ENCODE measurements around the gene ADAM21.
"Not testable (repeated sequence)": the region's sequence is repeated elsewhere in the genome, so short reads cannot be mapped to it uniquely, and the experiment has no call there.

ADAM21 gene

DNA sequence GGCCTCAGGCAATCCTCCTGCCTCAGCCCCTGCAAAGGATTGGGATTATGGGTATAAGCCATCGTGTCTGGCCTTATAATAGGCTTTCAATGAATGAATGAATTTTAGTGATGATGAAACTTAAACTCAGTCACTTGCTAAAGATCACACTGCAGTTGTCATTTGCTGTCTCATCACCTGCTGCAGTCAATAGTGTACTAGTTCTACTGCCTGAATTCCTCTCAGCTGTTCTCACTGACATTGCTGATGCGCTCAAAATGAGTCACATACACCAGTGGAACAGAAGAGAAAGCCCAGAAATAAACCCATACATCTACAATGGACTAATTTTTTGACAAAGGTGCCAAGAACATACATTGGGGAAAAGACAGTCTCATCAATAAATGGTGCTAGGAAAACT is 29.4 kb upstream of the ADAM21 start:
- DNase-seq (ENCODE audit: low read depth) = no peak
- TF ChIP-seq, protein P1, sequence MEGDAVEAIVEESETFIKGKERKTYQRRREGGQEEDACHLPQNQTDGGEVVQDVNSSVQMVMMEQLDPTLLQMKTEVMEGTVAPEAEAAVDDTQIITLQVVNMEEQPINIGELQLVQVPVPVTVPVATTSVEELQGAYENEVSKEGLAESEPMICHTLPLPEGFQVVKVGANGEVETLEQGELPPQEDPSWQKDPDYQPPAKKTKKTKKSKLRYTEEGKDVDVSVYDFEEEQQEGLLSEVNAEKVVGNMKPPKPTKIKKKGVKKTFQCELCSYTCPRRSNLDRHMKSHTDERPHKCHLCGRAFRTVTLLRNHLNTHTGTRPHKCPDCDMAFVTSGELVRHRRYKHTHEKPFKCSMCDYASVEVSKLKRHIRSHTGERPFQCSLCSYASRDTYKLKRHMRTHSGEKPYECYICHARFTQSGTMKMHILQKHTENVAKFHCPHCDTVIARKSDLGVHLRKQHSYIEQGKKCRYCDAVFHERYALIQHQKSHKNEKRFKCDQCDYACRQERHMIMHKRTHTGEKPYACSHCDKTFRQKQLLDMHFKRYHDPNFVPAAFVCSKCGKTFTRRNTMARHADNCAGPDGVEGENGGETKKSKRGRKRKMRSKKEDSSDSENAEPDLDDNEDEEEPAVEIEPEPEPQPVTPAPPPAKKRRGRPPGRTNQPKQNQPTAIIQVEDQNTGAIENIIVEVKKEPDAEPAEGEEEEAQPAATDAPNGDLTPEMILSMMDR (conservative IDR thresholded peaks at IDR 0.05; ENCODE audit: low read length) = no peak
- H3K4me3 ChIP-seq (ENCODE audit: low read length) = no peak overlapping the region

- no peak for DNase-seq (ENCODE audit: low read depth)
- no peak overlapping the region for H3K4me3 ChIP-seq (ENCODE audit: low read length)
- TF ChIP-seq, protein P1 (conservative IDR thresholded peaks at IDR 0.05; ENCODE audit: low read length) = no peak
Observed at GRCh38 chr14:70425354-70425753, 26.6 kb upstream of the ADAM21 start.

GRCh38 chr14:70426555-70426954 is 25.4 kb upstream of the ADAM21 start:
- DNase-seq (ENCODE audit: low read depth); H3K4me3 ChIP-seq (ENCODE audit: low read length): not testable (repeated sequence)

- no peak for DNase-seq (ENCODE audit: low read depth)
- TF ChIP-seq, protein P1 (conservative IDR thresholded peaks at IDR 0.05; ENCODE audit: low read length) = no peak
- H3K4me3 ChIP-seq (ENCODE audit: low read length) = no peak overlapping the region
Observed at GRCh38 chr14:70436867-70437266, 15.1 kb upstream of the ADAM21 start.

GRCh38 chr14:70441641-70442040 is 10.3 kb upstream of the ADAM21 start:
- TF ChIP-seq, protein P1 (conservative IDR thresholded peaks at IDR 0.05; ENCODE audit: low read length) = no peak
- DNase-seq (ENCODE audit: low read depth) = no peak
- H3K4me3 ChIP-seq (ENCODE audit: low read length) = no peak overlapping the region

- DNase-seq (ENCODE audit: low read depth) = no peak
- H3K4me3 ChIP-seq (ENCODE audit: low read length) = no peak overlapping the region
- TF ChIP-seq, protein P1 (conservative IDR thresholded peaks at IDR 0.05; ENCODE audit: low read length) = no peak
Observed at GRCh38 chr14:70442750-70443149, 9.2 kb upstream of the ADAM21 start.

DNA sequence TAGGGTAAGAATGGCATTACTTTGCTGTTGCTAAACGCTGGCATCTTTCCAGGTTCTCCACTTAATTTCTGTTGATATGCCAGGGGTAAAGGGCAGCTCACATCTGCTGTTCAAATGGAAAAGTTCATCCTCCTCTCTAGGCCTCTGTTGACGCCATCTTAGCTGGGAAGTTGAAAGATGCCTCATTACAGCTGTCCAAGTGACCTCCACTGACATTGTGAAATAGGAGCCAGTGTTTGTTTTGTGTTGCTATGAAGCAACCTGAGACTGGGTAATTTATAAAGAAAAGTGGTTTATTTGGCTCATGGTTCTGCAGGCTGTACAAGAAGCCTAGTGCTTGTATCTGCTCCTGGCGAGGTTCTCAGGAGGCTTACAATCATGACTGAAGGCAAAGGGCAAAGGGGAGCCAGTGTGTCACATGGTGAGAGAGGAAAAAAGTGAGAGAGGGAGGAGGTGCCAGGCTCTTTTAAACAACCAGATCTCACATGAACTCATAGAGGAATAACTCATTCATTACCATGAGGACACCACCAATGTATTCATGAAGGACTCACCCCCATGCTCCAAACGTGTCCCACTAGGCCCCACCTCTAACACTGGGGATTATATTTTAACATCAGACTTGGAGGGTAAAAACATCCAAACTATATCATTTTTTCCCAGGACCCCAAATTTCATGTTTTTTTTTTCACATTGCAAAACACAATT is 3.2 kb upstream of the ADAM21 start:
- TF ChIP-seq, protein P1 (conservative IDR thresholded peaks at IDR 0.05; ENCODE audit: low read length) = no peak
- DNase-seq (ENCODE audit: low read depth) = peak; percentile 53
- no peak overlapping the region for H3K4me3 ChIP-seq (ENCODE audit: low read length)

All from AG10803 (cell line).